ENCODE data around the gene MAPKBP1. TPM values are rescaled to one million over a fixed set of nuclear protein-coding genes. Genes with fewer than 3 reads are reported as not detected.

MAPKBP1 gene
- total RNA-seq, 1 donor from 2014 or later, result 15.6 TPM

GRCh38 chr15:41780727-41781126 is 6.4 kb downstream of the MAPKBP1 start:
- intact Hi-C loops (cut with DNase I), result no loop called here
- no peak for DNase-seq (ENCODE audit: low spot score)

DNA sequence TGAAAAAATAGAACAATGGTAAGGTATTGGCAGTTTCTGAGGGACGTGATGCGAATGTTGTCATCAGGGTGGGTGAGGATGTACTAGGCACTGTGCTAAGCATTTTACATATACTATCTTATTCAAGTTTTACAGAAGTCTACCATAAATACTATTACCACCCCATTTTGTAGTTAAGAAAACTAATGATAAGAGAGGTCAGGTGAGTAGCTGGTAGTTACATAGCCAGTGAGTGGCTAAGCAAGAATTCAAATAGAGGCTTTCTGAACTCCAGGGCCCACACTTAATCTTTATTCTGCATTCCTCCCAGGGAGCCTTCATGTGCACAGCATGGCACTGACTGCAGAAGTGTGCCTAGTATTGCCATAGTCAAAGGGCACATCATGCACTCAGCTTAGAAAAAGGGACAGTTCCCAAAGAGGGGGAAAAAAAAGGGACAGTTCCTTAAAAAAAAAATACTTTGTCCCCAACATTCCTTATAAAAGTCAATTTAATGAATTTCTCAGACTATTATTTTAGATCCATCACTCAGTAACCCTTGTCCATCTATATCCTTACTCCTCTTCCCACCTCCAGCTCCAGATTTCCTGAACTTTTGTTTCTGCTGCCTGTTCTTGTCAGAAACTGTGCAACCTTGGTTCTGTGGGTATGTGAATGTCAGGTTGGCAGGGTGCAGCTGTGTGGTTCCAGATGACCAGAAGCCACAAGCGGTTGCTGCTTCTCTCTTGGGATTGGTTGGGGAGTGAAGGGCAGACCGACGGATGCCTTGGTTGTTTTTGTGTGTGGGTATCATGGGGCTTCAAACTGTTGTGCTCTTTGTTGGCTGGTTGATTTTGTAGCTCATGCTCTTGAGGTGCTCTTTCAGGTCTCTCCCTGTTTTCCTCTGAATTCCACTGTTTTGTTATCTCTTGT is 8.3 kb downstream of the MAPKBP1 start:
- intact Hi-C loops (cut with DNase I), result no loop called here
- no peak for DNase-seq (ENCODE audit: low spot score)

DNA sequence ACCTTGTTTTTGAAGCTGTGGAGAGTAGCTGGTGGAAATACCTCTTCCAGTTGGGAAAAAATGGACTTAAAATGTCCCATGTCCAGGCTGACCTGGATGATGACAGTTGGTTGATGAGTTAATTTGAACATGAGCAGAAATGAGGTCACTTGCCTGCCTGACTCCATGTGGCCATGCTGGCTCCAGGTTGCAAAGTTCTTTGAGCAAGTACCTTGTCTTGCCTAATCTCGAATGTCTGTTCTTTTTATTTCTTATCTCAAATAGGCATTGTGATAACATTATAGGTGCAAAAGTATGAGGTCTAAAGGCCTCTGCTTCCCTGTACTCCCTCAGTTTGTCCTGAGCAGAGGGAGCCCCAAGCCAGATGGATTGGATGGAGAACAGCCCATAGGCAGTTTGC is 9.0 kb downstream of the MAPKBP1 start:
- no peak for DNase-seq (ENCODE audit: low spot score)
- intact Hi-C loops (cut with DNase I), result no loop called here

DNA sequence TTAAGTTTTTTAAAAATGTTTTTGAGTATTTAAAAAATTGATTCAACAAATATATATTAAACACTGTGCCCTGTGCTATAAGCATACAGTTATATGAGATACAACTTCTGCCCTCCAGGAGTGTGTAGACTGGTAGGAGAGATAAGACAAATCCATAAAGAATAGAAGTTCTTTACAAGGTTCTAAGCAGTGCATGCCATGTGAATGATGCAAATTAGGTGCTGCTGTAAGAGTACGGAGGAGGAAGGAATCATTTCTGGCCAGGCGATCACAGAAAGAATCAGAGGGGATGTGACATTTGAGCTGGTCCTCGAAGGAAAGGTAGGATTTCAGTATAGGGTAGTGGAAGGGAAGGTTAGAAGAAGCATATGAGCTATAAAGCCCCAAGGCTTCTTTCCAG is 14.0 kb downstream of the MAPKBP1 start:
- no peak for DNase-seq (ENCODE audit: low spot score)
- intact Hi-C loops (cut with DNase I), result no loop called here

DNA sequence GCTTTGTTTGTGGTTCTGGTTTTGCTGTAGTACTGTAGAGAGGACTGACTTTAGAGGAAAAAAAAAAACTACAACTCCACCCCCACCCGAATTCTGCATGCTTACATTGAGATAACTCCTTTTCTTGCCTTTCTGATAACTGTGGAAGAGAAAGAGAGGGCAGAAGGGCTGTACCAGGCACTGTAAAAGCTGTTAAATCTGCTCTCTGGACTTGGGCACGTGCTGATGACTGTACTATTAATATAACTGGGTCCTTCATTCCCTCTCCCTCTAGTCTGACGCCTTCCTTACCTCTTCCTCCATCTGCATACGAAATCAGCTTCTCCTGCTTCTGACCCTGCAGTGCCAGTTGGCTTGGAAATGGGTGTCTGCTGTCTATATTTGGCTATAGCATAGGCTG is 15.0 kb downstream of the MAPKBP1 start:
- no peak for DNase-seq (ENCODE audit: low spot score)
- intact Hi-C loops (cut with DNase I), result no loop called here

DNA sequence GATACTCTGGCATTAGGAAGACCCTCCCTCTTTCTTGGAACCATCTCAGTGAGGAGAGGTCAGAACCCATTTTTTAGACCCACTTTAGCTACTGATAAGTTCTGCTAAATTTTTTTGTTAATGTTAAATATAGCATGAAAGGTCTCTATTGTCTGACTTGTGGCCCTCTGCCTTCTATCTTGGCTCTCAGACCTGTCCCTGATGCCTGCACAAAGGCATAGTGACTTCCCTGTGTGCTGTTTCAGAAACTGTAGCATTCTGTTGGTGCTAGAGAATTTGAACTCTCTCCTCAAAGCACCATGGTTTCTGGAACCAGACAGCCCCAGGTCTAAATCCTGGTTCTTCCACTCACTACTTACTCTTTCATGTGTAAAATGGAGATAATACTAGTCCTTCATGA is 15.4 kb downstream of the MAPKBP1 start:
- intact Hi-C loops (cut with DNase I), result no loop called here
- DNase-seq (ENCODE audit: low spot score), result no peak

- DNase-seq (ENCODE audit: low spot score), result no peak
- intact Hi-C loops (cut with DNase I), result no loop called here
Observed at GRCh38 chr15:41790169-41790568, 15.9 kb downstream of the MAPKBP1 start.

- no peak for DNase-seq (ENCODE audit: low spot score)
- intact Hi-C loops (cut with DNase I), result no loop called here
Observed at GRCh38 chr15:41790756-41791546, 16.7 kb downstream of the MAPKBP1 start.

DNA sequence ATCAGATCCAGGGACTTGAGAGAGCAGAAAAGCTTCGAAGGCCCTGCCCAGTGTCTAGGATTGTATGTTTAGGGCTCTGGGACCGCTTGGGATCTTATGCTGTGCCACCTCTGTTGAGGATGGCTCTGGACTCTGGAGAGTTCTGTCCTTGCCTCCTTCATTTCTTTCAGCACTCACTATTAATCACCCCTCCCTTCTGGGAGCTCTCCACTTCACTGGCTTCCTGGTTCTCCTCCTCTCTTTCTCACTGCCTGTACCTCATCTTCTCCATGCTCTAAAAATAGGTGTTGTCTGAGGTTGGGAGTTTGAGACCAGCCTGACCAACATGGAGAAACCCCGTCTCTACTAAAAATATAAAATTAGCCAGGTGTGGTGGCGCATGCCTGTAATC is 17.3 kb downstream of the MAPKBP1 start:
- intact Hi-C loops (cut with DNase I), result no loop called here

DNA sequence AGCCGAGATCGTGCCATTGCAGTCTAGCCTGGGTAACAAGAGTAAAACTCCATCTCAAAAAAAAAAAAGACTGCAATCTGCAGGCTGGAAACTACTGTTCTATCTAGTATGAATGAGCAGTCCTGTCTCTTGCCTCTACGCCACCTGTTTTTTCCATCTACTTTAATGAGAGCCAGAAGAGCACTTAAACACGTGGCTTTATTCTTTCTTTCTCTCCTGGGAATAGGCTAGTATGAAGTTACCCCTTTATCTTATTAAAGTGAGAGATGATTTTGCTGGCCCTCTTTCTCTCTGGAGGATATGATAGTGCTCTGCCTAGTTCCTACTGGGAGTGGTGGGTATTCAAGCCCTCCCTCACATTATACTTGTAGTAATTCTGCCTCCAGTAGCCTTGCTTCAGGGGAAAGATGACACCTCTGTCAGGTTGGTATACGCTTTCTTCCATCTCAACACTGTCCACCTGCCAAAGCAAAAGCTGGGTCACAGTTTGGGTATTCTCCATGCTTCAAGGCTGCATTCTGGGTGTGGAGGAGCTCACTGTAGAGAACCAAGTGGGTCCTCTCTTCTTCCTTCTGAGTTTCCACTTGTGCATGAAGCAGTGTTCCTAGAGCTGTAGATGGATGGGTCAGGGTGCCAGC is 17.8 kb downstream of the MAPKBP1 start:
- DNase-seq (ENCODE audit: low spot score), result no peak
- intact Hi-C loops (cut with DNase I), result no loop called here

More for the DNA sequence above, 17.3 kb downstream of the MAPKBP1 start:
- no peak for DNase-seq (ENCODE audit: low spot score)

DNA sequence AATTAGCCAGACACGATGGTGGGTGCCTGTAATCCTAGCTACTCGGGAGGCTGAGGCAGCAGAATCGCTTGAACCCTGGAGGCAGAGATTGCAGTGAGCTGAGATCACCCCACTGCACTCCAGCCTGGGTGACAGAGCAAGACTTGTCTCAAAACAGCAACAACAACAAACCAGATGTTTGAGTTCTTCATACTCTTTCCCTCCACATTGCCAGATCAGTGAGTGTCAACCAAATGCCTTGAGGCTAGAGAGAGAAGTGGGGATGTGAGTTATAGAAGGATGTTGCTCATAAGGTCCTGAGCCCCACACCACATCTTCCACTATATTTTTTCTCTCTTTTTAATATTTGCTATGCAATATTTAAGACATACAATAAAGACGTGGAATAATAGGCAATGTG is 19.8 kb downstream of the MAPKBP1 start:
- intact Hi-C loops (cut with DNase I), result no loop called here
- no peak for DNase-seq (ENCODE audit: low spot score)

DNA sequence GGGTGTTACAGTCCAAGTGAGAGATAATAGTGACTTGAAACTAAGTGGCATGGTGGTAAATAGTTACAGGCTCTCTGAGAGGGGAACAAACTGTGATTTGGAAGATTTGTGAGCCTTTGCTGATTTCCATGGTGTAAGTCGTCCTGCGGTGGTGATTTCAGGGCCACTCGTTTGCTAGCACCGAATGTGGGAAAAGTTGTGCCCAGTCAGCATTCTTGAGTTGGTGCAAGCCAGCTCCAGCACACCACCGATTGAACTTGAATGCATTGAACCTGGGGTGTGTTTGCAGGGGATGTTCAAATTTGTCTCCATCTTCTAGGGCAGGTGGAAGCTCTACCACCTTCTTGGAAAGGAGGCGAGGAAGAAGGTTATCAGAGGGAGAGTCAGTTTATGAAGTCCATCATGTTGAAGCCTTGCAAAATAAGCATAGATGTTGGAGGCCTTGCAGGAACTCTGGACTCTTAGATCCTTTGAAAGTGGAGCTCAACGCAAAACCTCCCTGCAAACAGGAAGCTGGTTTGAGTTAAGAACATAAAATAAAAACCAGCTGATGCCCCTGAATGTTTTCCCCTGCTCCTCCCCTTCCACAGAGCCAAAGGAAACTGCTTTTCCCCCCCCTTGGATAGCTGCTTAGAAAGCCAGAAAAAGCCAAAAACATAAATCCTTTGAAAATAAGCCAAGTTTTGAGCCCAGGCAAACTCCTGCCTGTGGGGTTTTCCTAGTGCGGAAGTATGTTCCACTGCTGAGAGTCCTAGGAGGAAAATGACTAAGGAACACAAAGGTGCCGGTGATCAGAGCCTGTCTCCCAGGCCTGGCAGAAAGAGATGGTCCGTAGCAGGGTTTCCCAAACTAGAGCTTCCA is 21.9 kb downstream of the MAPKBP1 start:
- DNase-seq (ENCODE audit: low spot score), result no peak
- intact Hi-C loops (cut with DNase I), result no loop called here

GRCh38 chr15:41797201-41797944 is 23.1 kb downstream of the MAPKBP1 start:
- no peak for DNase-seq (ENCODE audit: low spot score)
- intact Hi-C loops (cut with DNase I), result no loop called here

DNA sequence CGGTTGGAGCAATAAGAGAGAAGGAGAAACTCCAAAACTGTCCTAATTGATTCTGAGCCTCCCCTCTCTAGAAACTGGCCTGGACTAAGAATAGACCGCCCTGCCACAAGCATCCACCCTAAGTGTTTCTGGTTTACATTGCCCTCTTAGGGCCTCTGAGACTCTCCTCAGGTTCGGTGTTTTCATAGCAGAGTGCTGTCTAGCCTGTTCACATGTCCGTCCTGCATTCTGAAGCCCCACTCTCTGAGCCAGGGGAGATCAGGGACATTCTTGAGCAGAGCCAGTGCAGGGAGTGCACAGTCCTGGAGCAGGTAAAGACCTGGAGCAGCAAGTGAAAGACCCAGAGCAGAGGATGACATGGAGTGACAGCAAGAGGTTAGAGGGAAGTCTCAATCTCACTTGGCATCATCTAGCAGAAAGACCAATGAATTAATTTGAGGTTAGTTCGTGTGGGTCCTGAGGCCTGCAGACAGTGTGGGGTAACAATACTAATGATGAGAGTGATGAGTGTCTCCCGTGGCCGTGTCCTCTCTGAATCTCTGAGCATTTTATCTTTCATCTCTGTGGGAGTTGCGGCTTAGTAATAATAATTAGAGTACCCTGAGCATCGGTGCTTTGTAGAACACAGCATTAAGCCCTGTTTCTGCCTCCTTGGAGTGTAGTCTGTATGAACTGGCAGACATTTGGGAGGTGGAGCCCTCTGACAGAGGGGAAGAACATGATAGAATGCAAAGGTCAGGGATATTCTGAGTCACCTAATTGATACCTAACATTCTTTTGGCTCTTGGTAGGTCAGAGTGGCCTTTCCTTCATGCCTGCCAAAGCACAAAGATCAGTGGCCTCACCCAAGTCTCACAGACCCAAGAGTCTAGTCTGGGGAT is 24.6 kb downstream of the MAPKBP1 start:
- intact Hi-C loops (cut with DNase I), result no loop called here
- DNase-seq (ENCODE audit: low spot score), result no peak

DNA sequence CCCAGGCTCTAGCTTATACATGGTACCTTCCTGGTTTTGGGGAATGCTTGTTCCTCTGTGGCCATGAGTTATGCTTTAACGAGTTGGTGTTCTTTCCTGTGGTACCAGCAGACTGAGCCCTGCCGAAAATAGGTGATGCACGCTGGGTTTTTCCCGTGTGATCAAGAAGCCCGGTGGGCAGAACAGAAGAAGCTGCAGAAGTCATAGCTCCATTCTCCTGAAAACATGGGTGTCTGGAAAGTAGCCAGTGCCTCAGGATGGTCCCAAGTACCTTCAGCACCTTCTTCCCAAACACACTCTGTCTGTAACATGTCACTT is 25.2 kb downstream of the MAPKBP1 start:
- intact Hi-C loops (cut with DNase I), result no loop called here
- DNase-seq (ENCODE audit: low spot score), result no peak

DNA sequence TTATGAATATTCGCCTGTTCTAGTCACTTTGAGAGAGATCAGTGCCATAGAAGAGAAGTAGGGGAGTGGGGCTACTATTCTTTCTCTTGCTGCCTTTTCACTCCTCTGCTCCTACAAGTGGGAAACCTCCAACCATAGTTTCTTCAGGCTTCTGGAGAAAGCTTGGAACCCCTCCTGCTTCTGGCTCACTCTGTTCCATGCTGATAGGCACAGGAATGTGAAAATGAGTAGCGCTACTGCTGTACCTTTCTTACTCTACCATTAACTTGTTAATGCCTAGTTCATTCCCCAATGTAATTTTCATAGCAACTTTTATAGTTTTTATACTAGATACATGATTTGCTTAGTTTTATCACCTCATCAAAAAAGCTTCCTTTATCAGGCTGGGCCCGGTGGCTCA is 26.9 kb downstream of the MAPKBP1 start:
- no peak for DNase-seq (ENCODE audit: low spot score)
- intact Hi-C loops (cut with DNase I), result no loop called here

- no peak for DNase-seq (ENCODE audit: low spot score)
- intact Hi-C loops (cut with DNase I), result no loop called here
Observed at GRCh38 chr15:41801850-41802455, 27.7 kb downstream of the MAPKBP1 start.

DNA sequence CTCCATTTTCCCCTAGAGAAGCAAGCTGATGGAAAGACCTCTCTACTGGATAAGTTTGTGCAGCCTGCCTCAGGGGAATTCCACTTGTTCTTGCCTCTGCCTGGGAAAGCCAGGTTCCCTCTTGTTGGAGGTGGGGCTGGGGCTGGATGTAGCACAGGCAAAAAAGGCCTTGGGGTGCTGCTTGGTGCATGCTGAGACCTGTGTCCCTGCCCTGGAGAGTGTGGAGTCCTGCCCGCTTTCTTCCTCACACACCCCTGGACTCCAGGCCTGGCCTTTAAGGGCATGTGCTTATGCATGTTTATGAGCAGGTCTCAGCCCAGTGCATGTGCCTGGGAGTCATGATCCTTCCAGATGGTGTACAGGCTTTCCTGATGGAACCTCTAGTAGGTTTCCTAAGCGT is 30.1 kb downstream of the MAPKBP1 start:
- intact Hi-C loops (cut with DNase I), result no loop called here
- DNase-seq (ENCODE audit: low spot score), result peak; percentile 57

Data from cardiac septum (tissue), 1 donor.